GM12873 (cell line): ENCODE measurements around the gene GPR55.

Experiments
- CTCF ChIP-seq: IDR thresholded peaks from 2 replicates; pipeline ENCODE4 v1.5.1; 2012; ENCODE audit warnings: low read depth, mild to moderate bottlenecking, moderate library complexity, low read length, control low read depth; ENCODE audit not compliant: insufficient read depth; ENCODE audit errors: missing control alignments

GPR55 gene

GRCh38 chr2:230925443-230925878, 419 bp upstream of the GPR55 start:
- no peak for TF ChIP-seq CTCF

GRCh38 chr2:230924092-230924469, 961 bp downstream of the GPR55 start:
- TF ChIP-seq CTCF = no peak

GRCh38 chr2:230922951-230923717, 1.9 kb downstream of the GPR55 start:
- TF ChIP-seq CTCF = no peak

GRCh38 chr2:230921806-230922595, 3.0 kb downstream of the GPR55 start:
- no peak for TF ChIP-seq CTCF

GRCh38 chr2:230920167-230920566, 4.9 kb downstream of the GPR55 start:
- TF ChIP-seq CTCF = no peak

GRCh38 chr2:230919681-230920080, 5.4 kb downstream of the GPR55 start:
- TF ChIP-seq CTCF = no peak

- no peak for TF ChIP-seq CTCF
These were observed 5.8 kb downstream of the GPR55 start for GRCh38 chr2:230919240-230919639.
